Stimulated activated CD8-positive, alpha-beta memory T cell treated with anti-CD3 and anti-CD28 coated beads, Interleukin-12 subunit alpha, Interleukin-12 subunit beta, amount 100 ng/mL, for 1 hour (primary cell): ENCODE results near the gene RAD51D.
"Not testable (repeated sequence)": the region's sequence is repeated elsewhere in the genome, so short reads cannot be mapped to it uniquely, and the experiment has no call there.

ENCODE experiments used
- DNase-seq: peaks from one replicate; pipeline ENCODE4 v3.0.0-alpha.2; 2020; ENCODE audit warnings: low read depth

Gene RAD51D

DNA sequence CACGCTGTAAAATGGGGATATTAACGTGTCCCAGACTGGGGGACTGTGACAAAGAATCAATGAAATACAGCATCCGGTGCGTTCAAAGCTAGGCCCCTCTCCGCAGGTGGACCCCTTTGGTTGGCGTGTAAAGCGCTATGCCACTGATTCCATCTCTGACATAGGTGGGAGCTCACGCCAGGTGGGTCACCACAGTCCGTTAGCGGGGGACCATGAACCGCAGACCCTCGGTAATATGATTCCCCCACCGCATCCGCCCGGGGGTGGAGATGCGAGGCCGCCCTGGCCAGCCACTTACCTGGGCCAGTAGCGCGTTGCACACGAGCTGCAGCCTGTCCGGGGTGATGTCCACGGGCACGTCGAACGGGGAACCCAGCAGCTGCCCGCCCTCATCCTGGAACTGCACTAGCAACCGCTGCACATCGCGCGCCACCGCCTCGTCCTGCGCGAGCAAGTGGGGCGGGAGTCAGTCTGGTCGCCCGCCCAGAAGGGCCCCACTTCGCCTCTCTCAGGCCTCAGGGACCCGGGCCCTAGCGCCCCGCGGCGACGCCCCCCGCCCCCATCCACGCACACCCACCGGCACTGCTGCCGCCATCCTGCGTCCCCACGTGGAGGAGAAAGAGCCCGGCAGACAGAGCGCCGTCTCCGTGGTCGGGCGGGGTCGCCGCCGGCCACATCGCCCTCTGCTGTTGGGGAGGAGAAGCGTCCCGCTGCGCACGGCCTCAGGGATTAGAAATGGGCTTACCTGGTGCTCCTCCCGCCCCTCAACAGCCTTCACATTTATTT is 22.2 kb upstream of the RAD51D start, which contains the start of gene NLE1:
Gene NLE1 (minus strand): TSS at position 623 of the 786 bp plus-strand sequence. CDS start 28 bp downstream, at position 595.
- peak; percentile 82 for DNase-seq

DNA sequence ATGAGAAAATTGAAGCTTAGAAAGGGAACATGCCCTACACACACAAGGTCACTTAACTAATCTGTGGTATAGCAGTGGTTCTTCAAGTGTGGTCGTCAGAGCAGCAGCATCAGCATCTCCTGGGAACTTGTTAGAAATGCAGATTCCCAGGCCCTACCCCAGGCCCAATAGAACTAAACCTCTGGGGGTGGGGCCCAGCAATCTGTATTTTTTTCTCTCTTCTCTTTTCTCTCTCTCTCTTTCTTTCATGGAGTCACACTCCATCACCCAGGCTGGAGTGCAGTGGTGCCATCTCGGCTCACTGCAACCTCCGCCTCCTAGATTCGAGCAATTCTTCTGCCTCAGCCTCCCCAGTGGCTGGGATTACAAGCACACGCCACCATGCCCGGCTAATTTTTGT is 18.6 kb upstream of the RAD51D start:
- no peak for DNase-seq

DNA sequence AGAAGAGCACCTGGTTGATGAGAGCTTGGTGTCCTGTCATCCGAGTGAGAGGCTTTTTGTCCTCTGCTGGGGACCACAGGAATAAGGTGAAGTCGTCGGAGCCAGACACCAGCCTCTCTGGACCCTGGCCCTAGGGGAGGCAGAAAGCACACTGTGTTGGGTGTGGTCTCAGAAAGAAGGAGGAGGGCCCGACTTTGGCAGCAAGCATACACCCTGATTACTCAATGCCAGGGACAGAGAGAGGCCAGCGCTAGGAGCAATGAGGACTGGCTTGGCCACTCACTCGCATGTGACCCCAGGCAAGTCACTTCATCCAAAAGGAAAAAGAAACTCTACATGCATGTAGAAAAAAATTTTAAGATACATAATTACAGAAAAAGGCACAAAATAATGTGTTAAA is 15.7 kb upstream of the RAD51D start:
- DNase-seq, result no peak

DNA sequence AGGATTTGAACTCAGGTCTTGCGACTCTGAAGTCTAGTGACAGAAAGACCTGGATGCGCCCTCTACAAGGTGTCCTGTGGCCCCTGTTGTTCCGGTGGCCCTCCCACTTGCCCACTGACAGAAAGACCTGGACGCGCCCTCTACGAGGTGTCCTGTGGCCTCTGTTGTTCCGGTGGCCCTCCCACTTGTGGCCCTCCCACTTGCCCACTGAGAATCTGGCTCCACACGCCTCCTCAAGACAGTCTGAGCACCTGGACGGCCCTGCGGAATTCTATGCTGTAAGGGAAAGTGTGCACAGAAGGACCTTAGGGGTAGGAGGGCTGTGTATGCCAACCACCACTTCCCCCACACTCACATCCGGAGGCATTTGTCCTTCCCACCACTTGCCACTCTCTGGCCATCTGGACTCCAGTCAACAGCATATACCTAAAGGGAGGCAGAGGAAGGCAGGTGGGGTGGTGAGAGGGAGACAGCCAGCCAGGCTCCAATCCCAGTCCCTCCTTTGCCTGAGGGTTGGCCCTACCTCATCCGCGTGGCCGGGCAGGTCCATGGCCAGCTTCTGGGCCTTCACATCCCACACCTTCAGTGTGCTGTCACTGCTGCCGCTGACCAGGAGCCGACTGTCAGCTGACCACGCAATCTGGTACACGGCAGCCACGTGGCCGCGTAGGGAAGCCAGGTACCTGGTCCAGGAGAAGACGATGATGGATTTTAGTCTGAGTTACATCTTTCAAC is 13.3 kb upstream of the RAD51D start:
- DNase-seq, result no peak

DNA sequence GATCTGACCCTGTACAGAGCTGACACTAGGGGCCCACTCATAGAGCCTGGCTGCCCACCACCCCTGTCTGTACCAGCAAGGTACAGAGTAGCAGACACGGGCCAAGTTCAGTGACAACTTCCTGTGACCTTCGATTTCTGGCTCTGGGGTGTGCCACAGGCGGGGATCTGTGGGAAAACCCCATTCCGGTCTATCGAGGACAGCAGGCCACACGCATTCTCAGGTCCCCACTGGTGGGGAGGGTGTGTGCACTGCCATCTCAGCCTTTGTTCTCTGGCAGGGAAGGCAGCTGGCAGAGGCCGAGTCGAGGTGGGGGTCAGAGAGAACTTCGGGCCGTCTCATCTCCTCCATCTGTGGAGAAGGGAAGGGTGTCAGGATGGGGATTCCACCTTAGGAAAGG is 12.4 kb upstream of the RAD51D start:
- DNase-seq, result no peak

DNA sequence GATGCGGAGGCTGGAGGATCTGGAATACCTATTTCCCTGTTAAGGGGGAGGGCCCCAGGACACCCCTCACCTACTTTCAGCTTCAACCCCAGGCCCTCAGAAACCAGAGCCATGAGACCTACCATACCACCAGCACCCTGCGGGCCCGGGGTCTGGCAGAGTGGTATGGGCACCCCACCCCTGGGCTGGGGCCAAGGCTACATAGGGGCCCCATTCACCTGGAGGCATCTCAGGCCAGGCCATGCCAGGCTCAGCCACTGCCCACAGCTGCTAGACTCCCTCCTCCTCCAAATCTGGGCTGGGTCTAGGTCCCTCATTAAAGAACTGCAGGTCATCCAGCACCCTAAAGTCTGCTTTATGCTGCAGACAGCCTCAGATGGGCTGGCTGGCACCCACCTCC is 10.7 kb upstream of the RAD51D start:
- DNase-seq, result no peak

DNA sequence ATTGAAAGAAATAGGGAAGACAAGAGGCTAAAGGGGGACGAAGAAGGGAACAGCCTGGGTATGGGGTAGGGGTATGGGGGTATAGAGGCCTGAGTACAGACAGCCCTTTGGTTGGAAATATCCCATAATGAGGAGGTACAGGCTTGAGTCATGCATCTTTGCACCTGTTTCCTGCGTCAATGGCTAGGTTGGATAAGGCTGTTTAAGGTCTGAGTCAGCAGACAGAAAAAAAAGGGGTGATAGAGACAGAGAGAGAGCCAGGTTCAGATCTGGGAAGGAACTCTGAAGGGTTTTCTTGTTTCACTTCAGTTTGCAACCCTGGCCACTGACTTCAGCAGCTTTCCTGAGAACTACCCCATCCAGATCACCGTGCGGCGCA is 10.3 kb upstream of the RAD51D start:
- no peak for DNase-seq

DNA sequence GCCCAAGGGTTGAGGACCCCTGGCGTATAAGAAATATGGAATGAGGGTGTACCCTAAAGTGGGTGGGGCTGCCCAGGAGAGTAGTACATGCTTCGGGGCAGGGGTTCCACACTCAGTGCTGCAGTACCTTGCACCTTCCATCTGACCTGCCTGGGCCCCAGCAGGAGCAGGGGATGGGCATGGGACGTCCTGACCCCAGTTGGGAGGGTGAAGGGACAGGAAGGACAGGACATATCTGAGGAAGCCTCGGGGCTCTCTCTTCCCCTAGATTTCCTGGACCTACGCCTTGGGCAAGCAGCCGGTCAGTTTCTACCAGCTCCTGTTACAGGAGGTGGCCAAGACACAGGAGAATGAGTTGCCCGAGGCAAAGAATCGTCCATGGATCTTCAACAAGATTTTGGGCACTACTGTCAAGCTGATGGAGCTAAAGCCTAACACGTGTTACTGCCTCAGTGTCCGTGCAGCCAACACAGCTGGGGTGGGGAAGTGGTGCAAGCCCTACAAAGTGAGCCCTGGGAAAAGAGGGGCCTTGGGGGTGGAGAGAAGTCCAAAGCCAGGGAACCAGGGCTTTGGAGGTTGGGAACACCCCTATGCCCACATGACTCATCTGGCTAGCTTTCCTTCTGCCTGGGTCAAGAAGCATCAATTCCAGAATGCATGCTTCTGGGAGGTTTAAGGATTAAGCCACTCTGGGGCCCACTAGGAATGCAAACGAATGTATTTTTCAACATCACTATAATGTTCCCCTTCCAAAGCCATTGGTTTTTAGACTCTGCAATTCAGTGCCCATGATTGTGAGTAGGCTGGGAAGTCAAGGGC is 9.7 kb upstream of the RAD51D start:
- no peak for DNase-seq

DNA sequence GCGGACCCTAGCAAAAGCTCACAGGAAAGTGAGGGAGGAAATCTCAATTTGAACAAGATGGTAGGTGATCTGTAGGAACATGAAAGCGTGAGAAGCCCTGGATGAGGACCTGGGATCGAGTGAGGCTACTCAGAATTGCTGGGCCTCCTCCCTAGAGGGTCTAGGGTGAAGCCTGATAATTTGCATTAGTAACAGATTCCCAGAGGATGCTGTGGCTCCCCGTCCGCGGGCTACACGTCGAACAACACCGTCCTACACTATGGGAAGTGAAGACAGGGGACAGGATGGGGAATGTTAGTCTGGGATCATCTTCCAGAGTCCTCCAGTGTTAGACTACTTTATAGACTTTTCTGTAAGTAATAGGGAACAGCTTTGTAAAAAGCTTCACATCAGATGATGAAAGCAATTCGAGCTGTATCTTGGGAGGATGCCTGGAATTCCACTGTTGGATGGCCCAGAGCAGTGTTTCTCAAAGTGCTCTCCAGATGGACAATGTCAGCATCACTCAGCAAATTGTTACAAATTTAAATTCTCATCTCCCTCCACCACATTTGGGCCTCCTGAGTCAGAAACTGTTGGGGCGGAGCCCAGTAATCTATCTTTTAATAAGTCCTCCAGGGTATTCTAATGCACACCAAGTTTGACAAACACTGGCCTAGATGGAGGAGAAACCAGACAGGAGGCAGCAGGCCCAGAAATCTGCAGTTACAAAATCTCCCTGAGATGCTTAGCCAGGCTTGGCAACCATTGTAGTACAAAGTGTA is 8.3 kb upstream of the RAD51D start:
- no peak for DNase-seq

DNA sequence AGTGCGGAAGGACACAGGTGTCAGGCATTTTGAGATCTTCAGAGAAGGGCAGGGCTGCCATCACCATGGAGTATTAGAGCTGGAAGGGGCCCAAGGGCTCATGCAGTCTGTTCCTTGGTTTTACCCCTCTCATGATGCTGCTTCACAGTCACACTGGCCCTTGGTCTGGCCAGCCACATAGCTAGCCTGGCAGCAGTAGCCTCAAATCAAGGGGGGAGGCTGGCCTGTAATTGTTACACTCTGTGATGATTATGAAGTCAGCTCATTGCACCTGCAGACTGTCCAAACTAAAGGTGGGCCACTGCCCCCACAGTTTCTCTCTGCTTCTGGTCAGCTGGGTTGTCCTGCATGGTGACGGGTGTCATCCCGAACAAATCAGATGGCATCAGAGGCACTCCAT is 1.7 kb upstream of the RAD51D start, which contains the start of gene FNDC8:
Gene FNDC8 (plus strand): TSS at position 301 of the 400 bp plus-strand sequence. CDS start 79 bp downstream, at position 380.
- DNase-seq, result no peak

DNA sequence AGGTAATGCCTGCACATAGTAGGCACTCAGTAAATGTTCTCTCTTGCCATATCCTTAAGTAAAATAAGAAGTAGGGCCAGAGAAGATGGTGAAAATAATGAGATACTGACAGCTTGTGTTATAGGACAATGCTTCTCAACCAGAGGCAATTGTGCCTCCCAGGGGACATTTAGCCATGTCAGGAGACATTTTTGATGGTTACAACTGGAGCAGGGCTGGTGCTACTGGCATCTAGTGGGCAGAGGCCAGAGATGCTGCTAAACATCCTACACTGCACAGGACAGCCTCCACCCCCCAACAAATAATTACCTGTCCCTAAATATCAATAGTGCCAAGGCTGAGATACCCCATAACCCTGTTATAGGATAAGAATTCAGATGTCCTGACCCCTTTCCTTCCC is 1.7 kb downstream of the RAD51D start:
- DNase-seq, result no peak

DNA sequence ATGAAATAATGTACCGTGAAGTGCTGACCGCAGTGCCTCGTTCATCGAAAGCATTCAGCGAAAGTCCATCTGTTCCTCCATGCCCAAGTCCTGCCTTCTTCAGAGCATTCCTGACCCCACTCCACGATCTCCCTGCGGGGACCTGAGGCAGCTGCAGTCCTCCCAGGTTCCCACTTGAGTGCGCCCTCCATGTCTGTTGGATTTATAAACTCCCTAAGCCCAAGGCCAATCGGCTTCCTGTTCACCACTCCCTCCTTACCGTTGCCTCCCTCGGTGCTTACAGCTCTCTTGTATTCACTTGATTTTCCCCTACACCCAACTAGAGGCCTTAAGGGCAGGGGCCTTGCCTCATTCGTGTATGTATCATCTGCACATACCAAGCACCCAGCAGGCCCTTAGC is 2.8 kb downstream of the RAD51D start:
- no peak for DNase-seq

DNA sequence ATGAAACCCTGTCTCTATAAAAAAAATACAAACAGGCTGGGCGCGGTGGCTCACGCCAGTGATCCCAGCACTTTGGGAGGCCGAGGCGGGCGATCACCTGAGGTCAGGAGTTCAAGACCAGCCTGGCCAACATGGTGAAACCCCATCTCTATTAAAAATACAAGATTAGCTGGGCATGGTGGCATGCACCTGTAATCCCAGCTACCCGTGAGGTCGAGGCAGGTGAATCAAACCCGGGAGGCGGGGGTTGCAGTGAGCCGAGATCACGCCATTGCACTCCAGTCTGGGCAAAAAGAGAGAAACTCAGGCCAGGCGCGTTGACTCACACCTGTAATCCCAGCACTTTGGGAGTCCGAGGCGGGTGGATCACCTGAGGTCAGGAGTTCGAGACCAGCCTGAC is 8.9 kb downstream of the RAD51D start:
- DNase-seq, result not testable (repeated sequence)

DNA sequence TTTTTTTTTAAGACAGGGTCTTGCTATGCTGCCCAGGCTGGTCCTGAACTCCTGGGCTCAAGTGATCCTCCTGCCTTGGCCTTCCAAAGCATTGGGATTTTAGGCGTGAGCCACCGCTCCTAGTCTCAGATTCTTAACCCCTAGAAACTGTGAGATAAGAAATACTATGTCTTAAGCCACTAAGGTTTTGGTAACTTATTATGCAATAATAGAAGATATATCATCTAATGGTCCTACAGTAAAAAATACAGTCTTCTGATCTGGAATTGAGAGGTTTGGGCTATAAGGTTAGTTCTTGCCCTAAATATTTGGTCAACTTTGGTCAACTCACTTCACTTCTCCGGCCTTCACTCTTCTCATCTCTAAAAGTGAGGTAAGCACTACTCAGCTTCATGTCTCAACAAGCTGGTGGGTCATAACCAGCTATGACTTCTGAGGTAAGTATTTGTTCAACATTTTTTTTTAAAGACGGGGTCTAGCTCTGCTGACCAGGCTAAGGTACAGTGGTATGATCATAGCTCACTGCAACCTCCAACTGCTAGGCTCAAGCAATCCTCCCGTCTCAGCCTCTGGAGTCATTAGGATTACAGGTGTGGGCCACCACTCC is 14.7 kb downstream of the RAD51D start:
- no peak for DNase-seq

DNA sequence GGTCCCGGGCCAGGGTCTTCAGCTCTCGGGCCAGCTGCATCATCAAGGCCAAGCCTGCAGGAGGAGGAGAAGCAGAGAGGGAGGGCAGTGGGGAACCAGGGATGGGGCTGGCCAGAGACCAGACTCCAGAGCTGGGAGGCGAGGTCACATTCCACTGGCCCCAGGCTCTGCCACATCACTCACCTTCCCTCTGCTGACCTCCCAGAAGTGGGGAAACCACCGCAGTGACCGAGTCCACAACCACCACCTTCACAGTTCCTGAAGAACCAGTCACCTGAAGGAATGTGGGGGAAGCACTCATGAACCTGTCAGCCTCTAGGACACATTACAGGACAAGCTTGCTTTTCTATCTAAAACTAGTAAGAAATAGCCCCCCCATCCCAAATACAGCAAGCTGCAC is 16.4 kb downstream of the RAD51D start:
- no peak for DNase-seq

DNA sequence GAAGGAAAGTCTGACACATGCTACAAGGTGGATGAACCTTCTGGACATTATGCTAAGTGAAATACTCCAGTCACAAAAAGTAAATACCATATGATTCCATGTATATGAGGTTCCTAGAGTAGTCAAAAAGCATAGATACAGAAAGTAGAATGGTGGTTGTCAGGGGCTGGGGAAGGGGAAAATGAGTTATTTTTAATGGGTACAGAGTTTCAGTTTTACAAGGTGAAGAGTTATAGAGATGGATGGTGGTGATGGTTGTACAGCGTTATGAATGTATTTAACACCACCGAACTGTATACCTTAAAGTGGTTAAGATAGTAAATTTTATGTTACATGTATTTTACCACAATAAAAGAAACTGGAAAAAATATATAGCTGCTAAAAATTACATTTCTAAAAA is 17.9 kb downstream of the RAD51D start:
- no peak for DNase-seq

DNA sequence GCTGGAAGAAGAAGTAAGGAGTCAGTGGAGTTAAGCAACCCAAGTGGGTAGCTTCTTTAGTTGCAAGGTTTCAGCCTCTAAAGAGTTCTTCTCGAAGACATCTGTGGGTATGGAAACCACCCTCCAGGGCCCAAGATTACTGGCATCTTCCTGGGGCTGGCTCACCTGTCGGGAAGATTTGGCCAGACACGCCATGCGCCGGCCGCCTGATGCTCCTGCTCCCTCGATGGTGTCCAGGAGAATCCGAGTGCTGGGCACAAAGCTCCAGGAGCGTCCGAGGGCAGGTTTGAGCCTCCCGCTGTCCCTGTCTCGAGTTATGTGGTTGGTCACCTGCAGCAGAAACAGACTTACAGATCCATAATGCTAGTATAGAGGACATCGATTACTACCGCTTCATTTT is 18.6 kb downstream of the RAD51D start:
- no peak for DNase-seq

DNA sequence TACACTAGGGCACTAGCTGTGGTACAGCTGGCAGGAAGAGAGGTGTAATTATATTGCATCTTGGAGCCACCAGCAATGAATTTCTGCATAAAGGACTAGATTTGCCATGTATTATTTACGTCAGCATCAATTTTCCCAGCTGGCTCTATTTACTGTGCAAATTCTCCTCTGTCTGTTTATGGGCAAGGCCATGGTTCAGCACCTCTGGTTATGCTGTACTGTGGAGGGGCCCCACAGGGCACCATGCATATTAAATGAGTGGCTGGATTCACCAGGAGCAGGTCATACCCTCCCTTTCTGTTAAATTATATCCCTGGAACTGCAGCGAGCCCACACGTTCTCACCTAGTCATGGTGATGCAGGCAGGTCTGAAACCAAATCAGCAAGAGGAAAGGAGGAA is 19.8 kb downstream of the RAD51D start:
- DNase-seq, result no peak

DNA sequence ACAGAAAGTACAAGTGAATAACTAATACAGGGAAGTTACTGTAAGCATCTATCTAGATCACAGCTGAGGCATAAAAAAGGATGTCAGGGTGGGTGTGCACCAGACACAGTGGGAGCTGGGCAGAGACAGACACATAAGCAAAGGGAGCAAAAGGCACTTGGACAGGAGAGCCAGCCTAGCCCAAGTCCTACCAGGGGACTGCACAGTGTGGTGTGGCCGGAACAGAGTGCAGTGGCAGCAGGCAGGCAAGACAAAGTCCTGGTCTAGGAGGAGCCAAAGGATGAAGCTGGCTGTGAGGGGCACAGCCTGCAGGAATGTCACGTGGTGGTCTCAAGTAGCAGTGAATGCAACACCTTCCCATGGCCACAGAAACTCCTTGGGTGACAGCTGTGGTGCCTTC is 21.9 kb downstream of the RAD51D start:
- DNase-seq, result no peak

DNA sequence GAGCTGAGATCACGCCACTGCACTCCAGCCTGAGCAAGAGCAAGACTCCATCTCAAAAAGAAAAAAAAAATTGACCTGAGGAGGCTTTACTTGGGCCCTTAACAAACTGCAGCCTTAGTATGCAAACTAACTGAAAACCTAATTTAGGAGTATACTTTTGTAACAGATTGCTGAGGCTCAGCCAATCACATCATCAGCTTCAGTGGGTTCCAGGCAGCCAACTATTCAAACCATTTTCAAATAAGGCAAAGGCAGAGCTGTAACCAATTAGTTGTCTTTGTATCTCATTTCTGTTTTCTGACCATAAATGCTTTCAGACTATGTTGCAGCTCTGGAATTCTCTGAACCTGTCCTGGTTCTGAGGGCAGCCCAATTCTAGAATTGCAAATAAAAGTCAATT is 23.9 kb downstream of the RAD51D start:
- no peak for DNase-seq

DNA sequence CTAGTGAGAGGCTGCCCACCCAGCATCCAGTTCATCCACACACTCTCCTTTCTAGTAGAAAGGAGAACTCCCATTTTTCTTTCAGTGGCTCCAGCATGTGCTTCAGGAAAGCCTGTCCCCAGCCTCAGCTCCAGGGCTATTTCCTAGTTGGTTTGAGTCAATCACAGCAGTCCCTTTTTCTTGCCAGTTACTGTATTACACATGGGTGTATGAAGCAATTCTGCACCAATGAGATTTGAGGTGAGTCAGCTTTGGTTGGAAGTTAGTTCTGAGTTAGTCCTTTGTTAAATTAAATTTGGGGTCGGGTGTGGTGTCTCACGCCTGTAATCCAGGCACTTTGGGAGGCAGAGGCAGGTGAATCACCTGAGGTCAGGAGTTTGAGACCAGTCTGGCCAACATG is 24.8 kb downstream of the RAD51D start:
- DNase-seq, result no peak
